Esophagus muscularis mucosa (tissue), 4 donors: ENCODE measurements around the gene AUNIP. TPM values are rescaled to one million over a fixed set of nuclear protein-coding genes. Genes with fewer than 3 reads are reported as not detected.

Experiments used
- DNase-seq: peaks from one replicate; pipeline ENCODE4 v3.0.0-alpha.2; 2017; ENCODE audit errors: extremely low spot score
- H3K27ac ChIP-seq, 4 donors: fragments of 200-600 bp; sonication (generic); replicated peaks in 1 of 4; 1 replicate in 3 of 4; 2 replicates in 1 of 4; pipeline ENCODE4 v1.5.1; 2016 to 2019; ENCODE audit warnings: mild to moderate bottlenecking in 1 of 4
- H3K27me3 ChIP-seq, 4 donors: fragments of 200-600 bp; sonication (generic); one replicate each; pipeline versions ENCODE4 v1.5.1 to v1.6.0; 2016 to 2019
- H3K36me3 ChIP-seq, 4 donors: fragments of 200-600 bp; sonication (generic); one replicate each; pipeline ENCODE4 v1.5.1; 2016 to 2019
- H3K4me1 ChIP-seq, 4 donors: fragments of 200-600 bp; sonication (generic); one replicate each; pipeline ENCODE4 v1.5.1; 2016 to 2019
- H3K4me3 ChIP-seq, 4 donors: fragments of 200-600 bp; sonication (generic); 1 replicate in 2 of 4; 2 replicates in 2 of 4; pipeline ENCODE4 v1.5.1; 2016 to 2019; ENCODE audit warnings: mild to moderate bottlenecking in 4 of 4, moderate library complexity in 1 of 4
- H3K9me3 ChIP-seq, 4 donors: fragments of 200-600 bp; sonication (generic); 1 replicate in 3 of 4; 2 replicates in 1 of 4; pipeline ENCODE4 v1.5.1; 2016 to 2019
- CTCF ChIP-seq, 3 experiments: fragments of 200-600 bp in 2 of 3; fragments of 450-650 bp in 1 of 3; sonication (generic) in 2 of 3; IDR thresholded peaks; one replicate each; pipeline ENCODE4 v1.5.1; 2017 to 2019; ENCODE audit warnings: antibody characterized with exemption in 3 of 3, mild to moderate bottlenecking in 2 of 3, moderate library complexity in 1 of 3
- EP300 ChIP-seq: sonication (generic); formaldehyde crosslinking; IDR thresholded peaks from one replicate; pipeline ENCODE4 v1.6.1; 2017; ENCODE audit warnings: antibody characterized with exemption
- POLR2A ChIP-seq: fragments of 450-650 bp; IDR thresholded peaks from one replicate; pipeline ENCODE4 v1.6.1; 2017; ENCODE audit warnings: antibody characterized with exemption, moderate library complexity, mild to moderate bottlenecking, low read depth
- POLR2AphosphoS5 ChIP-seq, 2 donors: sonication (generic); formaldehyde crosslinking; IDR thresholded peaks; one replicate each; pipeline ENCODE4 v1.6.1; 2017; ENCODE audit warnings: antibody characterized with exemption in 2 of 2
- WGBS: methylation state at CpG from one replicate; pipeline ENCODE4 v1.1.5; 2018; 5-methylcytosine and 5-hydroxymethylcytosine counted together
- intact Hi-C: fragments of 100-400 bp; cut with DNase I; formaldehyde crosslinking; loops from one replicate; pipeline ENCODE4 v1.15.1; 2023
- total RNA-seq, 4 donors: library from RNA; depleted of rRNA; stranded (reverse); fragments of >200 nt; gene quantifications; one replicate each; pipeline versions ENCODE4 v1.1.0 to v1.2.1, GENCODE V29; 2016

Gene AUNIP
- total RNA-seq, 4 donors from 2014 or later: not detected

DNA sequence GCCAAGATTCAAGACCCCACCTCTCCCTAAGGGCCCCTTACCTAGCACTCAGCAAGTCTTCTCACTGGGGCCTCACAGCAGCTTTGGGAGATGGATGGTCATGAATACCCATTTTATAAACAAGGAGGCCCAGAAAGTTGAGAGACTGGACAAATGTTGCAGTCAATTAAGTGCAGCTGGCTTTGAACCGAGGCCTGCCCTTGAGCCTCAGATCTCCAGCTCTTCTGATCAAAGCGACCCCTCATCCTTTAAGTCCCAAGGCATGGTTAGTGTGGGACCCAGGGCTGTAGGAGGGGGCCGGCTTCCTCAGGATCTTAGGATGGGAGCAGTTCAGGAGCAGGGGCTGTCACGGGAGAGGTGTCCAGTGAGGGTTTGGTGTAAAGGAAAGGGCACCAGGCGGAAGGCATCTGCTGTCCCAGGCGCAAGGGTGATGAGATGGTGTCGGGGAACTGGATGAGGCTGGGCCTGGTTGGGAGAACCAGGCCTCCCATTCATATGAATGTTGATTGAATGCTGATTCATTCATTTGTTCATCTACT is 44.6 kb downstream of the AUNIP start:
- no peak overlapping the region for H3K27ac ChIP-seq
- no peaks in the 10 kb centered on the region for H3K9me3 ChIP-seq
- intact Hi-C loops: loop anchor here (5.0 kb wide), 1 partner anchor 207 kb away; no protein-coding TSS in a partner anchor
- H3K27me3 ChIP-seq: no peaks in the 10 kb centered on the region
- H3K36me3 ChIP-seq: peaks cover 25 to 70% (median 69%) of the 10 kb centered on the region in 4 donors
- no peak for DNase-seq
- WGBS: 85% methylated on average over 7 of the region's 7 CpGs
- no peak overlapping the region for H3K4me3 ChIP-seq
- peaks cover 28 to 34% (median 30%) of the 10 kb centered on the region in 4 donors for H3K4me1 ChIP-seq
- no peak for TF ChIP-seq POLR2A
- TF ChIP-seq EP300: no peak
- TF ChIP-seq CTCF (IDR thresholded peaks at IDR 0.05): no peak
- no peak for TF ChIP-seq POLR2AphosphoS5 (IDR thresholded peaks at IDR 0.05)

DNA sequence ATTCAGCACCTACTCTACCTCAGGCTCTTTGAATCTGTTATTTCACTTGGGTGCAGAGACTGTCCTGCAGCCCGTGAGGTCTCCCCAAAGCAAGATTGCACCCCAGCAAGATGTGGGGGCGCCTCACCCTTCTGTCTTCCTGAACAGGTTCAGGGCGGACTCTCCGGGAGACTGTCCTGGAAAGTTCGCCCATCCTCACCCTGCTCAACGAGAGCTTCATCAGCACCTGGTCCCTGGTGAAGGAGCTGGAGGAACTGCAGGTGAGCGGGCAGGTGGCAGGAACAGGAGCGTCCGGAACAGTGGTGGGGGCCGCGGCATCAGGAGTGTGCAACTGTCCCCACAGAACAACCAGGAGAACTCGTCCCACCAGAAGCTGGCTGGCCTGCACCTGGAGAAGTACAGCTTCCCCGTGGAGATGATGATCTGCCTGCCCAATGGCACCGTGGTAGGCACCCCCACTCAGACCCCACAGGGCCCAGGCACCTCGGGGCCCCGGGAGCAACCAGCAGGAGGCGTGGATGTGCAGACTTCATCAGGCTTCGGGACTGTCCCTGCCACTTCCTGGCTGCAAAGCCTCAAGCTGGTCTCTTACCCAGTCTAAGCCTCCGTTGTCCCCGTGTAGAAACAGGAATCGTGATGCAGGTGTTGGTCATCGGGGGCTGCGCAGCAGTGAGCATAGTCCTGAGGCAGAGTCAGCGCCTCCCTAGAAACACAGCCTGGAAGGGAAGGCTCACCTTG is 45.4 kb downstream of the AUNIP start:
- H3K4me1 ChIP-seq: peaks cover 22 to 29% (median 27%) of the 10 kb centered on the region in 4 donors
- WGBS: 90% methylated on average over 17 of the region's 24 CpGs
- intact Hi-C loops: loop anchor here (5.0 kb wide), 1 partner anchor 207 kb away; no protein-coding TSS in a partner anchor

DNA sequence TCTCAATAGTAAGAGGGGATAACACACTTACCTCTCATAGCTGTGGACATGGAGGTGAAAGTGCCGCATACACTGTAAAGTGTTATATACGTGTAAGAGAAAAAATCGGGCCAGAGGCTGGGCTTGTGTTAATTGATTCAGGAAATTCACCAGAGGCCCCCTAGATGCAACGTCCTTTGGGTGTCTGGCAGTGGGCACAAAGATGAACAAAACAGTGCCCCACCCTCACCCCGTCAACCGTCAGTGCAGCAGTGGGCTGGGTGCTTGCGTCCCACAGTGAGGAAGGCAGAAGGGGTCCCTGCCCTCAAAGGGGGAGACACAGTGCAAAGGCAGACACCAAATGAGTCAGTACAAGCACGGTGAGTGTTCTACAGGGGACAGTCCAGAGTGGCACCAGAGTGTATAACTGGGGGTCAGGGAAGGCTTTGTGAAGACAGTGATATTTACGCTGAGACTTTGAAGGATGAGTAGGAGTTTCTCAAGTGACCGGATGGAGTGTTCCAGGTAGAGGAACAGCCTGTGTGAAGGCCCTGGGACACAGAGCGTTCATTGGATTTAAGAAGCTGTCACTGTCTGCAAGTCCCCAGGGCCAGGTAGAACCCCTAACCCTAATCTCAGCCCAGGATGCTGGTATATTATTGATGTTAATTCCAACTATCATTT is 46.1 kb downstream of the AUNIP start:
- TF ChIP-seq POLR2AphosphoS5 (IDR thresholded peaks at IDR 0.05) (no peak), EP300 (no peak), CTCF (IDR thresholded peaks at IDR 0.05) (no peak), POLR2A (no peak)
- no peaks in the 10 kb centered on the region for H3K27me3 ChIP-seq
- H3K27ac ChIP-seq: no peak overlapping the region
- no peaks in the 10 kb centered on the region for H3K9me3 ChIP-seq
- H3K36me3 ChIP-seq: peaks cover 39 to 84% (median 82%) of the 10 kb centered on the region in 4 donors
- 80% methylated on average over 11 of the region's 11 CpGs for WGBS
- intact Hi-C loops: loop anchor here (5.0 kb wide), 1 partner anchor 206 kb away; no protein-coding TSS in a partner anchor
- H3K4me3 ChIP-seq: no peak overlapping the region
- no peak for DNase-seq
- H3K4me1 ChIP-seq: peaks cover 15 to 25% (median 23%) of the 10 kb centered on the region in 4 donors

More for the DNA sequence above, 45.4 kb downstream of the AUNIP start:
- Histone ChIP-seq H3K27ac (no peak overlapping the region), H3K4me3 (no peak overlapping the region), H3K9me3 (no peaks in the 10 kb centered on the region), H3K27me3 (no peaks in the 10 kb centered on the region), H3K36me3 (peaks cover 32 to 77% (median 76%) of the 10 kb centered on the region in 4 donors)
- DNase-seq: no peak
- TF ChIP-seq CTCF (IDR thresholded peaks at IDR 0.05) (no peak), POLR2A (no peak), EP300 (no peak), POLR2AphosphoS5 (IDR thresholded peaks at IDR 0.05) (no peak)

GRCh38 chr1:25811384-25812082 is 47.7 kb downstream of the AUNIP start:
- WGBS: 79% methylated on average over 8 of the region's 13 CpGs
- no peak overlapping the region for H3K4me3 ChIP-seq
- DNase-seq: no peak
- H3K9me3 ChIP-seq: no peaks in the 10 kb centered on the region
- peaks cover 26 to 34% (median 31%) of the 10 kb centered on the region in 4 donors for H3K4me1 ChIP-seq
- H3K27ac ChIP-seq: no peak overlapping the region
- TF ChIP-seq POLR2AphosphoS5 (IDR thresholded peaks at IDR 0.05): no peak
- no peak for TF ChIP-seq EP300
- TF ChIP-seq CTCF (IDR thresholded peaks at IDR 0.05): no peak
- TF ChIP-seq POLR2A: no peak
- peaks cover 43 to 96% (median 94%) of the 10 kb centered on the region in 4 donors for H3K36me3 ChIP-seq
- intact Hi-C loops: loop anchor here (5.0 kb wide), 1 partner anchor 204 kb away; no protein-coding TSS in a partner anchor
- no peaks in the 10 kb centered on the region for H3K27me3 ChIP-seq
